Transverse colon (tissue), 4 donors: ENCODE results near the gene HAPLN1. TPM values are rescaled to one million over a fixed set of nuclear protein-coding genes. Genes with fewer than 3 reads are reported as not detected.

Experiments used
- DNase-seq: peaks from one replicate; pipeline ENCODE4 v3.0.0-alpha.2; 2019
- H3K27ac ChIP-seq, 4 donors: fragments of 200-600 bp; sonication (generic); 2 replicates each; pipeline ENCODE4 v1.5.1; 2016 to 2018; ENCODE audit warnings: inconsistent platforms in 4 of 4
- H3K27me3 ChIP-seq: fragments of 200-600 bp; sonication (generic); 2 replicates; pipeline ENCODE4 v1.5.1; 2017; ENCODE audit warnings: inconsistent platforms
- H3K36me3 ChIP-seq, 4 donors: fragments of 200-600 bp; sonication (generic); 2 replicates each; pipeline ENCODE4 v1.5.1; 2017 to 2019; ENCODE audit warnings: inconsistent platforms in 4 of 4
- H3K4me1 ChIP-seq, 4 donors: fragments of 200-600 bp; sonication (generic); 2 replicates each; pipeline ENCODE4 v1.5.1; 2017 to 2020; ENCODE audit warnings: inconsistent platforms in 4 of 4
- H3K4me3 ChIP-seq, 4 donors: fragments of 200-600 bp; sonication (generic); 1 replicate in 1 of 4; 2 replicates in 3 of 4; pipeline versions ENCODE4 v1.5.1 to v1.6.1; 2017 to 2019; ENCODE audit warnings: inconsistent platforms in 4 of 4
- H3K9me3 ChIP-seq, 2 donors: fragments of 200-600 bp; sonication (generic); 2 replicates each; pipeline ENCODE4 v1.5.1; 2017 to 2019; ENCODE audit warnings: inconsistent platforms in 2 of 2
- EP300 ChIP-seq: sonication (generic); formaldehyde crosslinking; IDR thresholded peaks from one replicate; pipeline ENCODE4 v1.6.1; 2017; ENCODE audit warnings: antibody characterized with exemption, low read depth
- POLR2A ChIP-seq: fragments of 450-650 bp; IDR thresholded peaks from one replicate; pipeline ENCODE4 v1.6.1; 2016; ENCODE audit warnings: antibody characterized with exemption, mild to moderate bottlenecking, moderate library complexity
- POLR2AphosphoS5 ChIP-seq, 3 donors: sonication (generic); formaldehyde crosslinking; IDR thresholded peaks; one replicate each; pipeline ENCODE4 v1.6.1; 2016; ENCODE audit warnings: antibody characterized with exemption in 3 of 3
- WGBS, 2 donors: methylation state at CpG; one replicate each; pipeline ENCODE4 v1.1.5; 2018; ENCODE audit warnings: low coverage in 1 of 2; 5-methylcytosine and 5-hydroxymethylcytosine counted together
- in situ Hi-C, 4 donors: fragments of 200-750 bp; cut with MboI; loops; one replicate each; pipeline versions ENCODE4 v1.15.0 to v1.15.1; 2017; ENCODE audit warnings: low sequenced_read_pairs in 3 of 4, low pct_ligation_motif_present in 1 of 4, low pct_unique_long_range_greater_than_20kb in 1 of 4
- intact Hi-C: fragments of 100-400 bp; cut with DNase I; formaldehyde crosslinking; loops from one replicate; pipeline ENCODE4 v1.15.1; 2023; ENCODE audit warnings: low total_unique reads
- total RNA-seq, 4 donors: library from RNA; depleted of rRNA; stranded (reverse); fragments of >200 nt; gene quantifications; one replicate each; pipeline ENCODE4 v1.1.0, GENCODE V29; 2016
- TF ChIP-seq, protein P1 (sequence below), 5 experiments: fragments of 200-600 bp in 3 of 5; fragments of 450-650 bp in 2 of 5; sonication (generic) in 3 of 5; IDR thresholded peaks; 1 replicate in 2 of 5; 2 replicates in 3 of 5; pipeline ENCODE4 v1.5.1; 2016 to 2017; ENCODE audit warnings: antibody characterized with exemption in 5 of 5, inconsistent platforms in 3 of 5, mild to moderate bottlenecking in 2 of 5, moderate library complexity in 1 of 5

Gene HAPLN1
- total RNA-seq, 4 donors from 2014 or later: 0.48 to 3.1 TPM; not detected in 2

DNA sequence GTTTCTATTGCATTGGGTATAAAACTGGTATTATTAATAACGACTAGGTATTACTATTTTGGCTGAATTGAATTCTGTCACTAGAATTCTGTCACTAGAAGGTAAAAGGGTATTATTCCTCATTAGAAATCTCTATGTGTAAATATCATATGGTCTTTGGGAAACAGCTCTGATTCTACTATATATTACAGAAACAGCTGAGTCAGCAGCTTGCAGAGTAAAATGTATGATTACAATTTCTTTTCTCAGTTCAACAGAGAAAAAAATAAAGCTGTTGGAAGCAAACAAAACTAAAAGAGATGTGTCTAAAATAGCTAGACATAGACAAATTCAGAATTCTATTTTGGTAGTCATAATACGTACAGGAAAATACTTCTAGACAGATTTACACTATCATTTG is 48.5 kb downstream of the HAPLN1 start:
- Histone ChIP-seq H3K27ac (no peak overlapping the region), H3K4me3 (no peak overlapping the region), H3K27me3 (no peaks in the 10 kb centered on the region), H3K9me3 (no peaks in the 10 kb centered on the region), H3K36me3 (no peaks in the 10 kb centered on the region), H3K4me1 (no peaks in the 10 kb centered on the region)
- TF ChIP-seq EP300: no peak
- TF ChIP-seq POLR2AphosphoS5 (IDR thresholded peaks at IDR 0.05): no peak
- TF ChIP-seq, protein P1, sequence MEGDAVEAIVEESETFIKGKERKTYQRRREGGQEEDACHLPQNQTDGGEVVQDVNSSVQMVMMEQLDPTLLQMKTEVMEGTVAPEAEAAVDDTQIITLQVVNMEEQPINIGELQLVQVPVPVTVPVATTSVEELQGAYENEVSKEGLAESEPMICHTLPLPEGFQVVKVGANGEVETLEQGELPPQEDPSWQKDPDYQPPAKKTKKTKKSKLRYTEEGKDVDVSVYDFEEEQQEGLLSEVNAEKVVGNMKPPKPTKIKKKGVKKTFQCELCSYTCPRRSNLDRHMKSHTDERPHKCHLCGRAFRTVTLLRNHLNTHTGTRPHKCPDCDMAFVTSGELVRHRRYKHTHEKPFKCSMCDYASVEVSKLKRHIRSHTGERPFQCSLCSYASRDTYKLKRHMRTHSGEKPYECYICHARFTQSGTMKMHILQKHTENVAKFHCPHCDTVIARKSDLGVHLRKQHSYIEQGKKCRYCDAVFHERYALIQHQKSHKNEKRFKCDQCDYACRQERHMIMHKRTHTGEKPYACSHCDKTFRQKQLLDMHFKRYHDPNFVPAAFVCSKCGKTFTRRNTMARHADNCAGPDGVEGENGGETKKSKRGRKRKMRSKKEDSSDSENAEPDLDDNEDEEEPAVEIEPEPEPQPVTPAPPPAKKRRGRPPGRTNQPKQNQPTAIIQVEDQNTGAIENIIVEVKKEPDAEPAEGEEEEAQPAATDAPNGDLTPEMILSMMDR (IDR thresholded peaks at IDR 0.05): no peak
- no peak for TF ChIP-seq POLR2A
- intact Hi-C loops: no loop called here
- no peak for DNase-seq
- WGBS, 2 donors: 77 to 80% methylated on average over 2 of the region's 2 CpGs
- in situ Hi-C loops: no loop called here

DNA sequence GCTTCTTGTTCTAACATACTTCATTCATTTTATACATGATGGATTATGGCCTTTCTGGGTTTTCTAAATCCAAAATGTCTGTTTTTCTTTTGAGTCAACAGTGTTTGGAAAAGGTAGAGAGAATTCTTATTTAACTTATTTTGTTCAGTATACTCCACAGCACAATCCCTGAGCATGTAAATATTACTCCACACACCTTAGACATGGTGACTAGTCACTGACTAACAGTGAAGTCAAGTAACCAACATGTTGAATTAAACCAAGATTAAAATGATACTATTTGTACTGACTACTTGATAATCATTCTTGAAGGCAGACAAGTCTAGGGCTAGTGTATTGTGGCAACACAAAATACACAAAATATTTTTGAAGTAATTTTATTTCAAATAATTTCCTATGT is 55.0 kb downstream of the HAPLN1 start:
- intact Hi-C loops: no loop called here
- Histone ChIP-seq H3K27ac (no peak overlapping the region), H3K4me3 (no peak overlapping the region), H3K36me3 (no peaks in the 10 kb centered on the region), H3K27me3 (no peaks in the 10 kb centered on the region), H3K9me3 (no peaks in the 10 kb centered on the region), H3K4me1 (no peaks in the 10 kb centered on the region)
- DNase-seq: no peak
- no peak for TF ChIP-seq POLR2AphosphoS5 (IDR thresholded peaks at IDR 0.05)
- TF ChIP-seq EP300: no peak
- no peak for TF ChIP-seq POLR2A
- TF ChIP-seq, protein P1 (IDR thresholded peaks at IDR 0.05): no peak
- in situ Hi-C loops: no loop called here

DNA sequence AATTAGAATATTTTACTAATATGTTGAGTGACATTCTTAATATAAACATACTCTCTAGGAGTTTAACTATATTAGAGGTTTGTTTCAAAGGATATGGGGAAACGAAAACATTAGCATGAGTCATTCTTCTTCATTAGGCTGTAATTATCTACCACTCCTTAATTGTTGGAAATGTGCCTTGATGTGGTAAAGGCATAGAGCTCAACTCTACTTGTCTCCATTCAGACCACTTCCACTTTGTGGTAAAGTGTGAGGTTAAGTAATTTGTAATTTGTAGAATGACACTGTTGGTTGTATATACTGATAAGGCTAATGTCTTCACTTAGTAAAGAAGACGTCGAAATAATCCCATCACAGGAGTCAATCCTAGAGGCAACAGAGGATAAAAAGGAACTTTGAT is 58.1 kb downstream of the HAPLN1 start:
- intact Hi-C loops: no loop called here
- H3K27me3 ChIP-seq: no peaks in the 10 kb centered on the region
- H3K4me1 ChIP-seq: no peaks in the 10 kb centered on the region
- H3K36me3 ChIP-seq: no peaks in the 10 kb centered on the region
- H3K4me3 ChIP-seq: no peak overlapping the region
- H3K27ac ChIP-seq: no peak overlapping the region
- no peaks in the 10 kb centered on the region for H3K9me3 ChIP-seq
- TF ChIP-seq EP300 (no peak), POLR2A (no peak), POLR2AphosphoS5 (IDR thresholded peaks at IDR 0.05) (no peak)
- TF ChIP-seq, protein P1 (IDR thresholded peaks at IDR 0.05): no peak
- 62 to 67% methylated on average over 3 of the region's 3 CpGs for WGBS, 2 donors
- no peak for DNase-seq
- in situ Hi-C loops: no loop called here

DNA sequence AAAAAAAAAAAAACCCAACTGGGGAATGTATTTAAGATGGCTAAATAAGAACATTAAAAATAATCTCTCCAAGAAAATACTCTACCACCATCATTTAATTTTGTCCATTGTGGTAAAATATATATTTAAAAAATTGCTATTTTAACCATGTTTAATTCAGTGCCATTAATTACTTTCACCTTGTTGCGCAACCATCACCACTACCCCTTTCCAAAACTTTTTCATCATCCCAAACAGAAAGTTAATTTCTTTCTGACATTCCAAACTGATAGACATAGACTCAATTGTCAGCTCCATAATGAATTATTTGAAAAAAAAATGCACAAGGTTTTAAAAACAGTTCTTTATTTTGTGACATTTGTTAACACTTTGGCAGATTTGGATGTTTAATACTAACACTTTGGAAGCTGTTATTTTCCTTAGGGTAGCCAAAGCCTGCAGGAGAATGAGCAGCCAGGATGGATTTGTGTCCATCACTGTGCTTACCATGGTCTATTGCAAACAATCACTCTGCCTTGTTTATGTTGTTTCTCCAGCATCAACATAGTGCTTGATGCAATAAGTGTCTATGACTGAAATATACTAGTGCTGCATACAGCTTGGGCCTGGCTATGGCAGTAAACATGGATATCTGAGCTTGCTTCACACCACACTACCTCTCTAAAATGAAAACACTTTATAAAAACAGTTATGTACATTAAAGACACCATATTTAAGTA is 62.7 kb downstream of the HAPLN1 start:
- TF ChIP-seq EP300: no peak
- TF ChIP-seq POLR2A: no peak
- TF ChIP-seq, protein P1 (IDR thresholded peaks at IDR 0.05): no peak
- TF ChIP-seq POLR2AphosphoS5 (IDR thresholded peaks at IDR 0.05): no peak
- in situ Hi-C loops: no loop called here
- 94 to 100% methylated on average over 1 of the region's 1 CpG for WGBS, 2 donors
- Histone ChIP-seq H3K9me3 (no peaks in the 10 kb centered on the region), H3K4me1 (no peaks in the 10 kb centered on the region), H3K36me3 (no peaks in the 10 kb centered on the region), H3K27ac (no peak overlapping the region), H3K4me3 (no peak overlapping the region), H3K27me3 (no peaks in the 10 kb centered on the region)
- intact Hi-C loops: no loop called here
- DNase-seq: no peak
